GM21576 (cell line): ENCODE measurements around the gene ZIC3.

Source experiments
- ATAC-seq: cut with Tn5 transposase; IDR thresholded peaks from one replicate; pipeline ENCODE4 v1.9.1; 2021; ENCODE audit warnings: mild to moderate bottlenecking, moderate library complexity; ENCODE audit not compliant: unreplicated experiment

Gene ZIC3

GRCh38 chrX:137573324-137574101 lies 7.6 kb downstream of the ZIC3 start:
- no peak for ATAC-seq

GRCh38 chrX:137574102-137574783 lies 8.3 kb downstream of the ZIC3 start:
- ATAC-seq = no peak

- no peak for ATAC-seq
Measured at GRCh38 chrX:137574784-137575293, 8.9 kb downstream of the ZIC3 start.

- ATAC-seq = no peak
Measured at GRCh38 chrX:137575596-137576255, 9.8 kb downstream of the ZIC3 start.

- no peak for ATAC-seq
Measured at GRCh38 chrX:137587151-137587550, 21.2 kb downstream of the ZIC3 start.

GRCh38 chrX:137600769-137601168 lies 34.8 kb downstream of the ZIC3 start:
- no peak for ATAC-seq
